ENCODE data around the gene SENP2.
"Not testable (repeated sequence)": the region's sequence is repeated elsewhere in the genome, so short reads cannot be mapped to it uniquely, and the experiment has no call there.

The SENP2 gene

GRCh38 chr3:185586686-185587039 is 568 bp downstream of the SENP2 start:
- no peak for DNase-seq (ENCODE audit: low read depth in 2 of 2)

- DNase-seq (ENCODE audit: low read depth in 2 of 2): no peak
Observed at GRCh38 chr3:185594073-185594472, 8.0 kb downstream of the SENP2 start.

- no peak for DNase-seq (ENCODE audit: low read depth in 2 of 2)
Observed at GRCh38 chr3:185595526-185595925, 9.4 kb downstream of the SENP2 start.

GRCh38 chr3:185605566-185605965 is 19.5 kb downstream of the SENP2 start:
- DNase-seq (ENCODE audit: low read depth in 2 of 2): no peak

- no peak for DNase-seq (ENCODE audit: low read depth in 2 of 2)
Observed at GRCh38 chr3:185606196-185606595, 20.1 kb downstream of the SENP2 start.

GRCh38 chr3:185613016-185613415 is 26.9 kb downstream of the SENP2 start:
- no peak for DNase-seq (ENCODE audit: low read depth in 2 of 2)

- DNase-seq (ENCODE audit: low read depth in 2 of 2): no peak
Observed at GRCh38 chr3:185623939-185624665, 38.0 kb downstream of the SENP2 start.

GRCh38 chr3:185625784-185626183 is 39.7 kb downstream of the SENP2 start:
- no peak for DNase-seq (ENCODE audit: low read depth in 2 of 2)

GRCh38 chr3:185629554-185630181 is 43.6 kb downstream of the SENP2 start:
- no peak for DNase-seq (ENCODE audit: low read depth in 2 of 2)

GRCh38 chr3:185630182-185630622 is 44.1 kb downstream of the SENP2 start:
- no peak for DNase-seq (ENCODE audit: low read depth in 2 of 2)

GRCh38 chr3:185631108-185631507 is 45.0 kb downstream of the SENP2 start:
- DNase-seq (ENCODE audit: low read depth in 2 of 2): no peak

GRCh38 chr3:185631508-185632206 is 45.6 kb downstream of the SENP2 start:
- DNase-seq (ENCODE audit: low read depth in 2 of 2): no peak

GRCh38 chr3:185632996-185633395 is 46.9 kb downstream of the SENP2 start:
- DNase-seq (ENCODE audit: low read depth in 2 of 2): no peak

- DNase-seq (ENCODE audit: low read depth in 2 of 2): no peak
Observed at GRCh38 chr3:185637388-185637787, 51.3 kb downstream of the SENP2 start.

- not testable (repeated sequence) for DNase-seq (ENCODE audit: low read depth in 2 of 2)
Observed at GRCh38 chr3:185638651-185639050, 52.6 kb downstream of the SENP2 start.

- no peak for DNase-seq (ENCODE audit: low read depth in 2 of 2)
Observed at GRCh38 chr3:185639632-185640206, 53.6 kb downstream of the SENP2 start.

- DNase-seq (ENCODE audit: low read depth in 2 of 2): no peak
Observed at GRCh38 chr3:185640308-185640707, 54.2 kb downstream of the SENP2 start.

- DNase-seq (ENCODE audit: low read depth in 2 of 2): not testable (repeated sequence)
Observed at GRCh38 chr3:185645191-185645590, 59.1 kb downstream of the SENP2 start.

GRCh38 chr3:185645596-185646381 is 59.7 kb downstream of the SENP2 start:
- no peak for DNase-seq (ENCODE audit: low read depth in 2 of 2)

- DNase-seq (ENCODE audit: low read depth in 2 of 2): no peak
Observed at GRCh38 chr3:185646382-185647133, 60.5 kb downstream of the SENP2 start.

All from stimulated activated CD4-positive, alpha-beta T cell treated with anti-CD3 and anti-CD28 coated beads, Interleukin-4, amount 100 ng/mL, for 48 hours (primary cell).